Dermis lymphatic vessel endothelial cell (primary cell): Measurements from ENCODE around the gene NOL9. TPM values are rescaled to one million over a fixed set of nuclear protein-coding genes. Genes with fewer than 3 reads are reported as not detected.

Experiments used
- total RNA-seq: library from RNA; depleted of rRNA; stranded (reverse); fragments of >200 nt; gene quantifications from 2 replicates; pipeline ENCODE4 v1.2.1, GENCODE V29; 2014

NOL9 gene
- 14.5 and 20.6 TPM in 2 replicates for total RNA-seq

GRCh38 chr1:6554031-6554906 is at the start of gene NOL9:
Gene NOL9 (minus strand): TSS chr1:6554513. CDS start chr1:6554502, 11 bp downstream.

GRCh38 chr1:6602669-6603237 is 48.4 kb upstream of the NOL9 start, which contains the start of gene KLHL21:
Gene KLHL21 (minus strand): TSS chr1:6602869. CDS start chr1:6602817, 52 bp downstream.

GRCh38 chr1:6579374-6580118 is 25.2 kb upstream of the NOL9 start, which contains the start of gene ZBTB48:
Gene ZBTB48 (plus strand): TSS chr1:6579994. CDS start chr1:6580610, 616 bp downstream.

GRCh38 chr1:6554907-6555778 is 830 bp upstream of the NOL9 start, which contains the start of gene TAS1R1:
Gene TAS1R1 (plus strand): TSS chr1:6555307. CDS start chr1:6555374, 67 bp downstream.

GRCh38 chr1:6491480-6491962 is 62.8 kb downstream of the NOL9 start, which contains the start of gene PLEKHG5:
Gene PLEKHG5 (minus strand): TSS chr1:6491667. CDS start chr1:6477571, 14,096 bp downstream.

Other genes with a start within 250 kb of the NOL9 start
- 11.4 and 13.0 TPM in 2 replicates for gene ACOT7, start 160.7 kb downstream of the NOL9 start, total RNA-seq
- gene HES2, start 134.6 kb downstream of the NOL9 start, total RNA-seq: 5.9 and 10.2 TPM in 2 replicates
- 0.22 and 0.69 TPM in 2 replicates for gene ESPN, start 129.7 kb downstream of the NOL9 start, total RNA-seq
- 2.8 and 6.7 TPM in 2 replicates for gene TNFRSF25, start 88.3 kb downstream of the NOL9 start, total RNA-seq
- 17.6 and 23.9 TPM in 2 replicates for gene PLEKHG5, start 62.8 kb downstream of the NOL9 start, total RNA-seq
- not detected in 2 replicates for gene TAS1R1, start 794 bp upstream of the NOL9 start, total RNA-seq
- 13.6 and 15.0 TPM in 2 replicates for gene ZBTB48, start 25.5 kb upstream of the NOL9 start, total RNA-seq
- 12.2 and 15.8 TPM in 2 replicates for gene KLHL21, start 48.4 kb upstream of the NOL9 start, total RNA-seq
- gene PHF13, start 59.2 kb upstream of the NOL9 start, total RNA-seq: 10.8 and 11.0 TPM in 2 replicates
- gene THAP3, start 70.4 kb upstream of the NOL9 start, total RNA-seq: 14.5 and 18.6 TPM in 2 replicates
- 33.8 and 44.3 TPM in 2 replicates for gene DNAJC11, start 147.3 kb upstream of the NOL9 start, total RNA-seq
- gene CAMTA1, start 230.9 kb upstream of the NOL9 start, total RNA-seq: 39.5 and 55.6 TPM in 2 replicates